GM21381 (cell line): ENCODE results near the gene PDE8B.
"Not testable (repeated sequence)": the region's sequence is repeated elsewhere in the genome, so short reads cannot be mapped to it uniquely, and the experiment has no call there.

ENCODE experiments used
- ATAC-seq: cut with Tn5 transposase; IDR thresholded peaks from one replicate; pipeline ENCODE4 v1.9.1; 2021; ENCODE audit warnings: mild to moderate bottlenecking, moderate library complexity; ENCODE audit not compliant: unreplicated experiment

The PDE8B gene

GRCh38 chr5:77355080-77355479 is 144.6 kb downstream of the PDE8B start:
- no peak for ATAC-seq

- no peak for ATAC-seq
Measured at GRCh38 chr5:77355751-77356150, 145.3 kb downstream of the PDE8B start.

GRCh38 chr5:77356740-77357139 is 146.3 kb downstream of the PDE8B start:
- ATAC-seq, result peak; percentile 89

- ATAC-seq, result no peak
Measured at GRCh38 chr5:77358255-77359205, 148.1 kb downstream of the PDE8B start.

- no peak for ATAC-seq
Measured at GRCh38 chr5:77359231-77359630, 148.8 kb downstream of the PDE8B start.

- no peak for ATAC-seq
Measured at GRCh38 chr5:77360381-77360780, 149.9 kb downstream of the PDE8B start.

- ATAC-seq, result no peak
Measured at GRCh38 chr5:77360973-77361372, 150.5 kb downstream of the PDE8B start.

GRCh38 chr5:77366717-77367500 is 156.4 kb downstream of the PDE8B start:
- no peak for ATAC-seq

- ATAC-seq, result no peak
Measured at GRCh38 chr5:77367741-77368140, 157.3 kb downstream of the PDE8B start.

GRCh38 chr5:77368367-77368766 is 157.9 kb downstream of the PDE8B start:
- no peak for ATAC-seq

GRCh38 chr5:77369566-77369965 is 159.1 kb downstream of the PDE8B start:
- no peak for ATAC-seq

- no peak for ATAC-seq
Measured at GRCh38 chr5:77374686-77375085, 164.2 kb downstream of the PDE8B start.

- no peak for ATAC-seq
Measured at GRCh38 chr5:77376609-77377300, 166.3 kb downstream of the PDE8B start.

- ATAC-seq, result peak; percentile 70
Measured at GRCh38 chr5:77379558-77380061, 169.1 kb downstream of the PDE8B start.

GRCh38 chr5:77380636-77381035 is 170.2 kb downstream of the PDE8B start:
- ATAC-seq, result no peak

GRCh38 chr5:77383336-77383735 is 172.9 kb downstream of the PDE8B start:
- not testable (repeated sequence) for ATAC-seq

- not testable (repeated sequence) for ATAC-seq
Measured at GRCh38 chr5:77386340-77386739, 175.9 kb downstream of the PDE8B start.

GRCh38 chr5:77389746-77390145 is 179.3 kb downstream of the PDE8B start:
- no peak for ATAC-seq

- ATAC-seq, result no peak
Measured at GRCh38 chr5:77390221-77390620, 179.7 kb downstream of the PDE8B start.

- no peak for ATAC-seq
Measured at GRCh38 chr5:77390795-77391194, 180.3 kb downstream of the PDE8B start.

- no peak for ATAC-seq
Measured at GRCh38 chr5:77391240-77391765, 180.8 kb downstream of the PDE8B start.
